ENCODE measurements around the gene DDX54. TPM values are rescaled to one million over a fixed set of nuclear protein-coding genes. Genes with fewer than 3 reads are reported as not detected.

The DDX54 gene
- total RNA-seq, 2 donors from 2014 or later: 68.1 to 69.0 TPM

DNA sequence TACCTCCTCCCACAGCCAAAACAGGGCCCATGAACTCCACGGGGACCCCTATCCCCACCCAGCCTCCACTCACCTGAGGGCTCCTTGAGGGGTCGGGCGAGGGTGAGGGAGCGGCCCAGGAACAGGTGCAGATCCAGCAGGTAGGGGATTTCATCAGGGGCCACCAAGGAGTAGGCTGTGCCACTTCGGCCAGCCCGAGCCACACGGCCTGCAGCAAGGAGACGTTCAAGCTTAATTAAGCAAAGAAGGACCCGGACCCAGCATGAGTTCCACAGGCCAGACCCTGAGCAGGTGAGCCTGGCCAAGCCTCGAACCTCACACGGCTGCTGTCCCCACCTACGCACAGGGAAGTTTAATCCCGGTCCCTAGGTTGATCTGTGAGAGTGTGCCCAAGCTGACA lies 15.6 kb downstream of the DDX54 start:
- H3K27ac Mint-ChIP-seq: no peak overlapping the region
- H3K4me1 ChIP-seq (ENCODE audit: control insufficient read depth, insufficient read depth, low read length): no peaks in the 10 kb centered on the region
- WGBS, 2 experiments (ENCODE audit: insufficient coverage in 1 of 2, insufficient read length in 1 of 2): 95% methylated on average over 9 to 13 of the region's 13 CpGs
- no peak overlapping the region for H3K4me3 Mint-ChIP-seq
- no peak overlapping the region for H3K9ac ChIP-seq (ENCODE audit: extremely low read depth, low read length, poor library complexity, severe bottlenecking)
- H3K4me1 Mint-ChIP-seq: no peaks in the 10 kb centered on the region
- peaks cover 79% of the 10 kb centered on the region for H3K36me3 ChIP-seq (ENCODE audit: control insufficient read depth, insufficient read depth, low read length)
- H3K9me3 Mint-ChIP-seq: no peaks in the 10 kb centered on the region
- DNase-seq: no peak
- peaks cover 74% of the 10 kb centered on the region for H3K36me3 Mint-ChIP-seq (ENCODE audit: low read depth)
- no peak overlapping the region for H3K27ac ChIP-seq (ENCODE audit: low read depth, low read length)
- H3K9me3 ChIP-seq (ENCODE audit: control insufficient read depth, low read length): no peaks in the 10 kb centered on the region
- H3K27me3 ChIP-seq (ENCODE audit: control insufficient read depth, insufficient read depth, low read length, poor library complexity, severe bottlenecking): no peaks in the 10 kb centered on the region
- H3K27me3 Mint-ChIP-seq (ENCODE audit: insufficient read depth): no peaks in the 10 kb centered on the region
- no peak overlapping the region for H3K4me3 ChIP-seq (ENCODE audit: low read length)
- TF ChIP-seq, protein P1, sequence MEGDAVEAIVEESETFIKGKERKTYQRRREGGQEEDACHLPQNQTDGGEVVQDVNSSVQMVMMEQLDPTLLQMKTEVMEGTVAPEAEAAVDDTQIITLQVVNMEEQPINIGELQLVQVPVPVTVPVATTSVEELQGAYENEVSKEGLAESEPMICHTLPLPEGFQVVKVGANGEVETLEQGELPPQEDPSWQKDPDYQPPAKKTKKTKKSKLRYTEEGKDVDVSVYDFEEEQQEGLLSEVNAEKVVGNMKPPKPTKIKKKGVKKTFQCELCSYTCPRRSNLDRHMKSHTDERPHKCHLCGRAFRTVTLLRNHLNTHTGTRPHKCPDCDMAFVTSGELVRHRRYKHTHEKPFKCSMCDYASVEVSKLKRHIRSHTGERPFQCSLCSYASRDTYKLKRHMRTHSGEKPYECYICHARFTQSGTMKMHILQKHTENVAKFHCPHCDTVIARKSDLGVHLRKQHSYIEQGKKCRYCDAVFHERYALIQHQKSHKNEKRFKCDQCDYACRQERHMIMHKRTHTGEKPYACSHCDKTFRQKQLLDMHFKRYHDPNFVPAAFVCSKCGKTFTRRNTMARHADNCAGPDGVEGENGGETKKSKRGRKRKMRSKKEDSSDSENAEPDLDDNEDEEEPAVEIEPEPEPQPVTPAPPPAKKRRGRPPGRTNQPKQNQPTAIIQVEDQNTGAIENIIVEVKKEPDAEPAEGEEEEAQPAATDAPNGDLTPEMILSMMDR (conservative IDR thresholded peaks at IDR 0.05): no peak

DNA sequence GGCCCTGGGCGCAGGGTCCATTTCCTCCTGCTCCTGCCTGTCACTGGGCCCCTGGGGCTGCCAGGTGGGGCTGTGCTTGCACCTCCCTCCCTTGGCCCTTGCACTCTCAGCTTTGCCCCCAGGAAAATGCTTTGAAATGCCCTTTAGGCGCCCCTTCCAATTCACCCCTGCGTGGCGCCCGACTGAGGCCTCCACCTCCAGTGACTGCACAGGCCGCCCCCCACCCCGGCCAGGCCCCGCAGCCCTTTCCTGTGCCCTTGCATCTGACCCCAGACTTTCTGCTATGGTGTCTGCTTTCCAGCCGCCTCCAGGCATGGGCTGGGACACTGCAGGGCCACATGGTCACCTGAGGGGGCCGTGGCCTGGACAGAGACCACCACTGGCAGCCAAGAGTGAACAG lies 17.4 kb downstream of the DDX54 start:
- Mint-ChIP-seq H3K27me3 (ENCODE audit: insufficient read depth) (no peaks in the 10 kb centered on the region), H3K36me3 (ENCODE audit: low read depth) (peaks cover 73% of the 10 kb centered on the region), H3K27ac (no peak overlapping the region), H3K4me1 (no peaks in the 10 kb centered on the region), H3K9me3 (no peaks in the 10 kb centered on the region), H3K4me3 (no peak overlapping the region)
- Histone ChIP-seq H3K9me3 (ENCODE audit: control insufficient read depth, low read length) (no peaks in the 10 kb centered on the region), H3K4me3 (ENCODE audit: low read length) (no peak overlapping the region), H3K27ac (ENCODE audit: low read depth, low read length) (no peak overlapping the region), H3K36me3 (ENCODE audit: control insufficient read depth, insufficient read depth, low read length) (peaks cover 74% of the 10 kb centered on the region), H3K27me3 (ENCODE audit: control insufficient read depth, insufficient read depth, low read length, poor library complexity, severe bottlenecking) (no peaks in the 10 kb centered on the region), H3K9ac (ENCODE audit: extremely low read depth, low read length, poor library complexity, severe bottlenecking) (no peak overlapping the region), H3K4me1 (ENCODE audit: control insufficient read depth, insufficient read depth, low read length) (no peaks in the 10 kb centered on the region)
- DNase-seq: no peak
- TF ChIP-seq, protein P1 (conservative IDR thresholded peaks at IDR 0.05): no peak
- WGBS, 2 experiments (ENCODE audit: insufficient coverage in 1 of 2, insufficient read length in 1 of 2): 96% methylated on average over 10 of the region's 10 CpGs; no CpG with 5 or more reads in 1 of the 2 experiments

DNA sequence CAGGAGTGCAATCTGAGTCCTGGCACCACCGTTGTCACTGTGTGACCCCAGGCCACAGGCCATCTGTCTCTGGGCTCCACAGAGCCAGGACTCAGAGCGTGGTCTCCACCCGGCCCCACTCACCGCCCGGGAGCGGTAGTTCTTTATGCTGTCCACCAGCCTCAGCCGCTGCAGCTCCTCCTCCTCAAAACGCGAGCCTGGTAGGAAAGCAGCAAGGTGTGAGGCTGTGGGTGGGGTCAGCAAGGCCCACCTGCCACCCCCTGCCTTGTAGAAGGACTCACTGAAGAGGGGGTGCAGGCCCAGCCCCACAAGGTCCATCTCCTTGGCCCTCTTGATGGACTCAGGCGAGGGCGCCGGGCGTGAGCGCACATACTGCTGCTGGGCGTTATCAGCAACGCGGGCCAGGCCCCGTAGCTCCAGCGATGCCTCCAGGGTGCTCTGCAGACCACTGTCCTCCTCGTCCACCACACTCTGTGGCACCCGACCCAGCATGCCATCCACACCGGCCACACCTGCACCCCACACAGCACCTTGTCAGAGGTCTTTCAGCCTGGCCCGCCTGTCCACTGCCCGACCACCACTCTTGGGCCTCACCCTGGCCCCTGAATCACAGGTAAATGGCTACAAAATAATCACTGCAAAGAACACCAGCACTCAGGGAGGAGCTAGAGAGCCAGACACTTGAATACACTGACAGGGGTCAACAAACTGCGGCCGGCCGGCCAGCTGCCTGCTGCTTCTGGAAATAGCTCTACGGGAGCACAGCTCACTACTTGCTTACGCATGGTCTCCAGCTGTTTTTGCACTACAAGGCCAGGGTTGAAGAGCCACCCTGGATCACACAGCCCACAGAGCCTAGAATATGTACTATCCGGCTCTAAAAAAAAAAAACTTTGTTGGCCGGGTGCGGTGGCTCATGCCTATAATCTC lies 19.5 kb downstream of the DDX54 start:
- no peaks in the 10 kb centered on the region for H3K27me3 Mint-ChIP-seq (ENCODE audit: insufficient read depth)

More for the DNA sequence above, 19.5 kb downstream of the DDX54 start:
- Histone ChIP-seq H3K4me1 (ENCODE audit: control insufficient read depth, insufficient read depth, low read length) (no peaks in the 10 kb centered on the region), H3K36me3 (ENCODE audit: control insufficient read depth, insufficient read depth, low read length) (peaks cover 59% of the 10 kb centered on the region), H3K9ac (ENCODE audit: extremely low read depth, low read length, poor library complexity, severe bottlenecking) (no peak overlapping the region), H3K9me3 (ENCODE audit: control insufficient read depth, low read length) (no peaks in the 10 kb centered on the region), H3K4me3 (ENCODE audit: low read length) (no peak overlapping the region), H3K27me3 (ENCODE audit: control insufficient read depth, insufficient read depth, low read length, poor library complexity, severe bottlenecking) (no peaks in the 10 kb centered on the region), H3K27ac (ENCODE audit: low read depth, low read length) (no peak overlapping the region)
- Mint-ChIP-seq H3K9me3 (no peaks in the 10 kb centered on the region), H3K4me1 (peaks cover 9% of the 10 kb centered on the region), H3K4me3 (no peak overlapping the region), H3K36me3 (ENCODE audit: low read depth) (peaks cover 58% of the 10 kb centered on the region), H3K27ac (peak overlapping the region; percentile 60)
- peak; percentile 83 for DNase-seq
- TF ChIP-seq, protein P1 (conservative IDR thresholded peaks at IDR 0.05): no peak
- 88 to 91% methylated on average over 24 to 32 of the region's 32 CpGs for WGBS, 2 experiments (ENCODE audit: insufficient coverage in 1 of 2, insufficient read length in 1 of 2)

Data from endodermal cell (in vitro differentiated cells).